ENCODE data around the gene KCNK4. TPM values are rescaled to one million over a fixed set of nuclear protein-coding genes. Genes with fewer than 3 reads are reported as not detected.
"Not testable (repeated sequence)": the region's sequence is repeated elsewhere in the genome, so short reads cannot be mapped to it uniquely, and the experiment has no call there.

The KCNK4 gene
- total RNA-seq, 2 donors from 2014 or later: not detected

GRCh38 chr11:64306876-64307622 lies 15.9 kb downstream of the KCNK4 start:
- Histone ChIP-seq H3K4me1 (ENCODE audit: control insufficient read depth in 1 of 2, low read depth in 2 of 2) (peaks cover 0 to 20% of the 10 kb centered on the region in 2 donors), H3K4me3 (peak overlapping the region; percentile 92), H3K27me3 (replicated peaks; ENCODE audit: insufficient read depth) (no peaks in the 10 kb centered on the region), H3K9me3 (no peaks in the 10 kb centered on the region), H3K27ac (no peak overlapping the region), H3K36me3 (no peaks in the 10 kb centered on the region)
- ATAC-seq (ENCODE audit: insufficient number of reproducible peaks, low FRiP score, low read depth): no peak
- no peak for TF ChIP-seq CTCF (IDR thresholded peaks at IDR 0.05)
- no peak for DNase-seq (ENCODE audit: low spot score)

- not testable (repeated sequence) for DNase-seq (ENCODE audit: low spot score); H3K27me3 ChIP-seq (replicated peaks; ENCODE audit: insufficient read depth); H3K27ac ChIP-seq; ATAC-seq (ENCODE audit: insufficient number of reproducible peaks, low FRiP score, low read depth); H3K36me3 ChIP-seq; H3K9me3 ChIP-seq; H3K4me3 ChIP-seq
- H3K4me1 ChIP-seq (ENCODE audit: control insufficient read depth in 1 of 2, low read depth in 2 of 2): peaks cover 0 to 20% of the 10 kb centered on the region in 2 donors
These were observed 16.7 kb downstream of the KCNK4 start for GRCh38 chr11:64307795-64308194.

GRCh38 chr11:64312947-64313346 lies 21.8 kb downstream of the KCNK4 start:
- ATAC-seq (ENCODE audit: insufficient number of reproducible peaks, low FRiP score, low read depth) (no peak), DNase-seq (ENCODE audit: low spot score) (no peak)
- no peak overlapping the region for H3K4me3 ChIP-seq
- no peaks in the 10 kb centered on the region for H3K9me3 ChIP-seq
- H3K27ac ChIP-seq: peak overlapping the region in 1 of 2 donors; percentile 24
- peaks cover 4 to 11% of the 10 kb centered on the region in 2 donors for H3K4me1 ChIP-seq (ENCODE audit: control insufficient read depth in 1 of 2, low read depth in 2 of 2)
- peaks cover 3% of the 10 kb centered on the region for H3K36me3 ChIP-seq
- TF ChIP-seq CTCF (IDR thresholded peaks at IDR 0.05): no peak
- no peaks in the 10 kb centered on the region for H3K27me3 ChIP-seq (replicated peaks; ENCODE audit: insufficient read depth)

- H3K4me3 ChIP-seq: no peak overlapping the region
- peaks cover 3% of the 10 kb centered on the region for H3K36me3 ChIP-seq
- no peak for DNase-seq (ENCODE audit: low spot score)
- peaks cover 4 to 11% of the 10 kb centered on the region in 2 donors for H3K4me1 ChIP-seq (ENCODE audit: control insufficient read depth in 1 of 2, low read depth in 2 of 2)
- H3K9me3 ChIP-seq: no peaks in the 10 kb centered on the region
- H3K27me3 ChIP-seq (replicated peaks; ENCODE audit: insufficient read depth): no peaks in the 10 kb centered on the region
- no peak for TF ChIP-seq CTCF (IDR thresholded peaks at IDR 0.05)
- H3K27ac ChIP-seq: peak overlapping the region in 1 of 2 donors; percentile 24
- ATAC-seq (ENCODE audit: insufficient number of reproducible peaks, low FRiP score, low read depth): no peak
These were observed 22.5 kb downstream of the KCNK4 start for GRCh38 chr11:64313491-64314145.

- no peak overlapping the region for H3K4me3 ChIP-seq
These were observed 23.2 kb downstream of the KCNK4 start for GRCh38 chr11:64314146-64314804.

More at GRCh38 chr11:64314146-64314804, 23.2 kb downstream of the KCNK4 start:
- no peaks in the 10 kb centered on the region for H3K9me3 ChIP-seq
- peaks cover 3% of the 10 kb centered on the region for H3K36me3 ChIP-seq
- H3K4me1 ChIP-seq (ENCODE audit: control insufficient read depth in 1 of 2, low read depth in 2 of 2): peaks cover 8 to 16% of the 10 kb centered on the region in 2 donors
- ATAC-seq (ENCODE audit: insufficient number of reproducible peaks, low FRiP score, low read depth) (no peak), DNase-seq (ENCODE audit: low spot score) (no peak)
- TF ChIP-seq CTCF (IDR thresholded peaks at IDR 0.05): no peak
- H3K27ac ChIP-seq: peak overlapping the region in 1 of 2 donors; percentile 24
- no peaks in the 10 kb centered on the region for H3K27me3 ChIP-seq (replicated peaks; ENCODE audit: insufficient read depth)
